ENCODE measurements around the gene RGS10.
"Not testable (repeated sequence)": the region's sequence is repeated elsewhere in the genome, so short reads cannot be mapped to it uniquely, and the experiment has no call there.

Gene RGS10

GRCh38 chr10:119542357-119542987, at the start of gene RGS10:
TSS of gene RGS10 (minus strand) at chr10:119542719. CDS start at chr10:119542638, 81 bp downstream.
- 0 out of 2 replicates have a peak, but pooled peaks have one; percentile 13 for TF ChIP-seq CTCF (IDR thresholded peaks at IDR 0.05; ENCODE audit: control insufficient read depth, extremely low read depth, insufficient read depth)
- DNase-seq (ENCODE audit: low read depth), result no peak
- H3K4me3 ChIP-seq (ENCODE audit: low read depth, low read length), result peak within 1 kb of the TSS; percentile 71

GRCh38 chr10:119588071-119588470, 45.6 kb upstream of the RGS10 start:
- DNase-seq (ENCODE audit: low read depth), result no peak
- no peak for TF ChIP-seq CTCF (IDR thresholded peaks at IDR 0.05; ENCODE audit: control insufficient read depth, extremely low read depth, insufficient read depth)
- no peak overlapping the region for H3K4me3 ChIP-seq (ENCODE audit: low read depth, low read length)

GRCh38 chr10:119578355-119578754, 35.8 kb upstream of the RGS10 start:
- DNase-seq (ENCODE audit: low read depth), result no peak
- H3K4me3 ChIP-seq (ENCODE audit: low read depth, low read length), result no peak overlapping the region
- TF ChIP-seq CTCF (IDR thresholded peaks at IDR 0.05; ENCODE audit: control insufficient read depth, extremely low read depth, insufficient read depth), result no peak

- DNase-seq (ENCODE audit: low read depth), result no peak
- no peak overlapping the region for H3K4me3 ChIP-seq (ENCODE audit: low read depth, low read length)
- no peak for TF ChIP-seq CTCF (IDR thresholded peaks at IDR 0.05; ENCODE audit: control insufficient read depth, extremely low read depth, insufficient read depth)
Measured at GRCh38 chr10:119575991-119576390, 33.5 kb upstream of the RGS10 start.

GRCh38 chr10:119575506-119575905, 33.0 kb upstream of the RGS10 start:
- no peak for TF ChIP-seq CTCF (IDR thresholded peaks at IDR 0.05; ENCODE audit: control insufficient read depth, extremely low read depth, insufficient read depth)
- H3K4me3 ChIP-seq (ENCODE audit: low read depth, low read length), result no peak overlapping the region
- peak; percentile 31 for DNase-seq (ENCODE audit: low read depth)

- no peak overlapping the region for H3K4me3 ChIP-seq (ENCODE audit: low read depth, low read length)
- DNase-seq (ENCODE audit: low read depth), result no peak
- no peak for TF ChIP-seq CTCF (IDR thresholded peaks at IDR 0.05; ENCODE audit: control insufficient read depth, extremely low read depth, insufficient read depth)
Measured at GRCh38 chr10:119567978-119568377, 25.5 kb upstream of the RGS10 start.

- no peak for TF ChIP-seq CTCF (IDR thresholded peaks at IDR 0.05; ENCODE audit: control insufficient read depth, extremely low read depth, insufficient read depth)
- H3K4me3 ChIP-seq (ENCODE audit: low read depth, low read length), result no peak overlapping the region
- no peak for DNase-seq (ENCODE audit: low read depth)
Measured at GRCh38 chr10:119562097-119562496, 19.6 kb upstream of the RGS10 start.

GRCh38 chr10:119559511-119559910, 17.0 kb upstream of the RGS10 start:
- DNase-seq (ENCODE audit: low read depth); H3K4me3 ChIP-seq (ENCODE audit: low read depth, low read length): not testable (repeated sequence)

- H3K4me3 ChIP-seq (ENCODE audit: low read depth, low read length), result not testable (repeated sequence)
Measured at GRCh38 chr10:119556081-119556480, 13.6 kb upstream of the RGS10 start.

More at GRCh38 chr10:119556081-119556480, 13.6 kb upstream of the RGS10 start:
- not testable (repeated sequence) for DNase-seq (ENCODE audit: low read depth)
